ENCODE measurements around the gene GAS6.

The GAS6 gene

GRCh38 chr13:113887700-113888201, 23.9 kb upstream of the GAS6 start:
- DNase-seq (ENCODE audit: low read depth) = no peak

GRCh38 chr13:113886561-113887112, 22.8 kb upstream of the GAS6 start:
- no peak for DNase-seq (ENCODE audit: low read depth)

GRCh38 chr13:113884821-113885220, 20.9 kb upstream of the GAS6 start:
- no peak for DNase-seq (ENCODE audit: low read depth)

GRCh38 chr13:113883921-113884804, 20.3 kb upstream of the GAS6 start:
- DNase-seq (ENCODE audit: low read depth) = no peak

GRCh38 chr13:113883314-113883811, 19.5 kb upstream of the GAS6 start:
- no peak for DNase-seq (ENCODE audit: low read depth)

- no peak for DNase-seq (ENCODE audit: low read depth)
These were observed 18.8 kb upstream of the GAS6 start for GRCh38 chr13:113882716-113883115.

- no peak for DNase-seq (ENCODE audit: low read depth)
These were observed 18.4 kb upstream of the GAS6 start for GRCh38 chr13:113882267-113882630.

- DNase-seq (ENCODE audit: low read depth) = no peak
These were observed 17.9 kb upstream of the GAS6 start for GRCh38 chr13:113881614-113882266.

GRCh38 chr13:113880651-113881611, 17.1 kb upstream of the GAS6 start:
- no peak for DNase-seq (ENCODE audit: low read depth)

GRCh38 chr13:113879494-113880360, 15.9 kb upstream of the GAS6 start:
- DNase-seq (ENCODE audit: low read depth) = no peak

- DNase-seq (ENCODE audit: low read depth) = no peak
These were observed 15.1 kb upstream of the GAS6 start for GRCh38 chr13:113879017-113879416.

- DNase-seq (ENCODE audit: low read depth) = no peak
These were observed 13.5 kb upstream of the GAS6 start for GRCh38 chr13:113877149-113877990.

GRCh38 chr13:113876346-113877148, 12.7 kb upstream of the GAS6 start:
- DNase-seq (ENCODE audit: low read depth) = no peak

- no peak for DNase-seq (ENCODE audit: low read depth)
These were observed 12.0 kb upstream of the GAS6 start for GRCh38 chr13:113875837-113876281.

- DNase-seq (ENCODE audit: low read depth) = no peak
These were observed 11.5 kb upstream of the GAS6 start for GRCh38 chr13:113875429-113875815.

- DNase-seq (ENCODE audit: low read depth) = no peak
These were observed 10.9 kb upstream of the GAS6 start for GRCh38 chr13:113874579-113875428.

- no peak for DNase-seq (ENCODE audit: low read depth)
These were observed 10.3 kb upstream of the GAS6 start for GRCh38 chr13:113874177-113874576.

- no peak for DNase-seq (ENCODE audit: low read depth)
These were observed 5.4 kb upstream of the GAS6 start for GRCh38 chr13:113869263-113869662.

Data from ELR (cell line).